Cardiac fibroblast (primary cell): ENCODE results near the gene ETV2.

ENCODE experiments used
- DNase-seq, 2 donors: peaks; one replicate each; pipeline versions ENCODE4 v3.0.0 to v3.0.0-alpha.2; 2010; ENCODE audit warnings: low read depth in 2 of 2
- H3K4me3 ChIP-seq, 2 donors: replicated peaks in 1 of 2; 1 replicate in 1 of 2; 2 replicates in 1 of 2; pipeline ENCODE4 v1.5.1; 2011; ENCODE audit warnings: low read depth in 2 of 2, low read length in 2 of 2, mild to moderate bottlenecking in 2 of 2, moderate library complexity in 1 of 2
- CTCF ChIP-seq: IDR thresholded peaks from one replicate; pipeline ENCODE4 v1.5.1; 2011; ENCODE audit warnings: low read depth, mild to moderate bottlenecking, low read length, inconsistent platforms

Gene ETV2

GRCh38 chr19:35656700-35657099 lies 15.2 kb downstream of the ETV2 start:
- no peak for TF ChIP-seq CTCF
- H3K4me3 ChIP-seq: no peak overlapping the region
- no peak for DNase-seq

- no peak overlapping the region for H3K4me3 ChIP-seq
- DNase-seq: no peak
- TF ChIP-seq CTCF: peak; percentile 13
Observed at GRCh38 chr19:35657904-35658700, 16.6 kb downstream of the ETV2 start.

- TF ChIP-seq CTCF: no peak
- no peak for DNase-seq
- no peak overlapping the region for H3K4me3 ChIP-seq
Observed at GRCh38 chr19:35661995-35662340, 20.4 kb downstream of the ETV2 start.

GRCh38 chr19:35663981-35664380 lies 22.4 kb downstream of the ETV2 start:
- no peak for DNase-seq
- no peak for TF ChIP-seq CTCF
- H3K4me3 ChIP-seq: no peak overlapping the region

- no peak for TF ChIP-seq CTCF
- no peak for DNase-seq
- no peak overlapping the region for H3K4me3 ChIP-seq
Observed at GRCh38 chr19:35665157-35665556, 23.6 kb downstream of the ETV2 start.

- H3K4me3 ChIP-seq: no peak overlapping the region
- no peak for TF ChIP-seq CTCF
- DNase-seq: no peak
Observed at GRCh38 chr19:35665604-35666003, 24.1 kb downstream of the ETV2 start.
